Naive B cell (primary cell): ENCODE measurements around the gene MAGI2. TPM values are rescaled to one million over a fixed set of nuclear protein-coding genes. Genes with fewer than 3 reads are reported as not detected.

Experiments
- ATAC-seq, 2 donors: fragments of 150-1000 bp; cut with Tn5 transposase; 2 replicates each; pipeline ENCODE4 v1.10.0; 2021; ENCODE audit warnings: low read depth in 2 of 2, mild to moderate bottlenecking in 2 of 2, moderate library complexity in 2 of 2
- DNase-seq: peaks from one replicate; pipeline ENCODE4 v3.0.0; 2022
- H3K27ac Mint-ChIP-seq, 6 donors: one replicate each; pipeline ENCODE4 v1.8.0; 2020 to 2022; ENCODE audit warnings: mild to moderate bottlenecking in 6 of 6, mixed read lengths in 6 of 6, moderate library complexity in 5 of 6, inconsistent platforms in 2 of 6
- H3K27me3 Mint-ChIP-seq, 3 donors: one replicate each; pipeline ENCODE4 v1.8.0; 2021 to 2022; ENCODE audit warnings: mixed read lengths in 3 of 3, mild to moderate bottlenecking in 1 of 3
- H3K36me3 Mint-ChIP-seq, 2 donors: one replicate each; pipeline ENCODE4 v1.8.0; 2020 to 2022; ENCODE audit warnings: mixed read lengths in 2 of 2, inconsistent platforms in 1 of 2, mild to moderate bottlenecking in 1 of 2
- H3K4me1 Mint-ChIP-seq, 3 donors: one replicate each; pipeline ENCODE4 v1.8.0; 2020 to 2022; ENCODE audit warnings: mixed read lengths in 3 of 3, inconsistent platforms in 1 of 3, mild to moderate bottlenecking in 1 of 3, moderate library complexity in 1 of 3
- H3K4me3 Mint-ChIP-seq, 8 donors: one replicate each; pipeline ENCODE4 v1.8.0; 2020 to 2022; ENCODE audit warnings: mild to moderate bottlenecking in 8 of 8, mixed read lengths in 8 of 8, moderate library complexity in 8 of 8, inconsistent platforms in 2 of 8
- H3K9me3 Mint-ChIP-seq, 7 donors: one replicate each; pipeline ENCODE4 v1.8.0; 2020 to 2022; ENCODE audit warnings: mixed read lengths in 7 of 7, mild to moderate bottlenecking in 5 of 7, inconsistent platforms in 2 of 7, moderate library complexity in 1 of 7
- polyA plus RNA-seq, 6 donors: library from polyadenylated mRNA; unstranded; fragments of 300-500 nt; fragmentation: Illumina TruSeq; gene quantifications; one replicate each; pipeline ENCODE4 v1.2.3, GENCODE V29; 2021; ENCODE audit warnings: low read depth in 6 of 6

MAGI2 gene
- polyA plus RNA-seq, 6 donors from 2014 or later, result 0.04 to 0.06 (median 0.04) TPM; not detected in 3

DNA sequence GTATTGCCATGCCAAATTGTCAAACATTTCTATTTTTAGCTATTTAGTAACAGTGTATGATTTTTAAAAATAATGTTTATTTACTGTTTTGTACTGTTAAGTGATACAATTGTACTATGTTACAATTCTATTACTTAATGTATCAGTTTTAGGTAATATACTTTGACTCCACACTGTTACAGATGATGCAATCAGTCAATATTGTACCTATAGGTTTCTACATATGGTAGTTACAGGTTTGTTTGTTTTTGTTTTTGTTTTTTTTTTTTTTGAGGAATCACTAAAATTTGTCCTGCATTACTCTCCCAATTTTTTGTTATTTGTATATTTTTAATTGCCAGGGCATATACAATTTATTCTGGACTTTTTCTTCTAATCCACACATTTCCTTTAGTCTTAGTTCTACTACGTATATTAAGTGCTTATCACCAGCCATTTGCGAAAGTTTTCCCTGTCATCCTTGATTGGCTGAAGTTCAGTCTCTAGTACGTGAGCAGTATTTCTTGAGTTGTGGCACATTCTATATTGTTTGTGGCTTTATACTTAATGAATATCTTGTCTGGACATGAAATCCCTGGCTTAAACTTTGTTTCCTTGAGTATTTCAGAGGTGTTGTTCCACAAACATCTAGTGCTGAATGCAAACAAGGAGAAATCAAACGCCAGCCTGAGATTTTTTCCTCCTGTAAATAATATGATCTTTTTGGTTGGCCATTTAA, 114.1 kb downstream of the MAGI2 start:
- Mint-ChIP-seq H3K36me3 (no peaks in the 10 kb centered on the region), H3K27me3 (no peaks in the 10 kb centered on the region), H3K4me1 (no peaks in the 10 kb centered on the region), H3K9me3 (no peaks in the 10 kb centered on the region), H3K4me3 (no peak overlapping the region), H3K27ac (no peak overlapping the region)
- DNase-seq, result no peak
- ATAC-seq, result no peak

DNA sequence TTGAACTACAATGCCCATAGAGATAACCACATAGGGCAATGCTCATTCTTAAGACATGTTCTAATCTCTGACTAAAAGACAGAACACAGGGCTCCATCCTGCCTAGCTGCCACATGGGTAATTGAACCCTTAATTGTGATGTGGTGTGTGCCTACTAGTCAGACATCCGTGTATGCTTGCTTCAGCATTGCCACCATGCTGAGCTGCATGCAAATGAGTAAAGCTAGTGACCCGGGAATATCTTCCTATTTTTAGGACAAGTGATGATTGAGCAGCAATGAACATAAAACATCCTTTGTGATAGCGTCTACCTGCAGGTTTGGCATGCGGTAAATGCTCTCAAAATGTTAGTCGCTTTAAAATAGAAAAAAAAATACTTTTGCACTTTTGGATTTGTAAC, 115.8 kb downstream of the MAGI2 start:
- H3K4me1 Mint-ChIP-seq, result no peaks in the 10 kb centered on the region
- H3K27ac Mint-ChIP-seq, result no peak overlapping the region
- H3K27me3 Mint-ChIP-seq, result no peaks in the 10 kb centered on the region
- no peak for DNase-seq
- no peaks in the 10 kb centered on the region for H3K9me3 Mint-ChIP-seq
- H3K4me3 Mint-ChIP-seq, result no peak overlapping the region
- ATAC-seq, result no peak
- H3K36me3 Mint-ChIP-seq, result no peaks in the 10 kb centered on the region

DNA sequence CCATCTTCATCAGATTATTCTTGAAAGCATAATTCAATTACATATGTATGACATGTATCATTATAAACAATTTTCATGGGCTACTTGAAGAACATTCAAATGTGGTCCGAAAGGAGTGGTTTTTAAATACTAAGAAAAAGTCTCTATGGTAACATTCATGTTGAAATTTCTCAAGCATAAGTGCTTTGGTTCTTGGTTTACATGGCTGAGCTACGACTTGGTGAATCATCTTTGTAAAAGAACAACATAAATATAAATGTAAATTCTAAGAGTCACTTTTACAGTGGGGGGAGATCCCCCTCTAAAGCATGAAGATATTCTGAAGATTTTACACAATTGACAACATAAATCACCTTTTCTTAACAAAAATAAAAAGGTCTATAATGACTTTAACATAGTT, 118.6 kb downstream of the MAGI2 start:
- ATAC-seq (no peak), DNase-seq (no peak)
- H3K9me3 Mint-ChIP-seq, result no peaks in the 10 kb centered on the region
- H3K36me3 Mint-ChIP-seq, result no peaks in the 10 kb centered on the region
- no peaks in the 10 kb centered on the region for H3K27me3 Mint-ChIP-seq
- H3K4me1 Mint-ChIP-seq, result no peaks in the 10 kb centered on the region
- no peak overlapping the region for H3K27ac Mint-ChIP-seq
- no peak overlapping the region for H3K4me3 Mint-ChIP-seq

DNA sequence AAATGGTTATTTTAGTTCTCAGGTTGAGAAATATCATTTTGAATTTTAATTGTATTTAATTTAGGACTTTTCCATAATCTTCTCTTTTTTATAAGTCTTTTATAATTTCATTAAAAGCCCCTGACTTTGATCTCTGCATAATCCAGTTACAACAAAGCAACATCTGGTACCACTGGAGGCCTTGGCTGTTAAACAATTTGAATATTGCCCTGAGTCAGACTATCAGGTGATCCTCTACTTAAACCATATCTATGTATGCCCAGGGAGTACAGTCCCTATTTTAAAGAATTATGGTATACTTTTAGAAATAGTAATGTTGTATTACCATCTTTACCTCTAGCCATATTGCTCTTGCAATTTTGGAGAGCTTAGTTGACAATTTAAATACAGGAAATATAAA, 119.1 kb downstream of the MAGI2 start:
- ATAC-seq (no peak), DNase-seq (no peak)
- H3K4me1 Mint-ChIP-seq, result no peaks in the 10 kb centered on the region
- no peaks in the 10 kb centered on the region for H3K27me3 Mint-ChIP-seq
- H3K36me3 Mint-ChIP-seq, result no peaks in the 10 kb centered on the region
- H3K4me3 Mint-ChIP-seq, result no peak overlapping the region
- H3K9me3 Mint-ChIP-seq, result no peaks in the 10 kb centered on the region
- H3K27ac Mint-ChIP-seq, result no peak overlapping the region

- Mint-ChIP-seq H3K4me1 (no peaks in the 10 kb centered on the region), H3K27ac (no peak overlapping the region), H3K4me3 (no peak overlapping the region)
These were observed 121.4 kb downstream of the MAGI2 start for GRCh38 chr7:79332091-79332490.

DNA sequence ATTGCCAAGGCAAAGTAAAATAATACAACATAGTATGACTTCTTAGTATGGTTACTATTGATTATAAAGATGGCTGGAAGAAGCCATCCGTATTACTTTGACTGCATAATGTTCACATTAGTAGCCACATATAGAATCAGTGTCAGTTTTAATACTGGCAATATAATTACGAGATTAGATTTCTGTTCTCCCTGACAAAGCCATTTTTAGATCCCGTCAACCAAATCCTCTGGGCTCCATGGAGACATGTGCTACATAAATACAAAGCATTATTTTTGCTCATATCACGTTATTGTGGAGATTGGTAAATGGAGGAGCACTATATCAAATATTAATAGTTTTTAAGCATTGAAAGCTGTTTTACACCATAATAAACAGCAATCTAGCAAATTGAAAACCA, 124.0 kb downstream of the MAGI2 start:
- H3K27me3 Mint-ChIP-seq, result no peaks in the 10 kb centered on the region
- H3K4me1 Mint-ChIP-seq, result no peaks in the 10 kb centered on the region
- no peak overlapping the region for H3K27ac Mint-ChIP-seq
- peaks cover 0 to 3% (median 0%) of the 10 kb centered on the region in 7 donors for H3K9me3 Mint-ChIP-seq
- no peak for ATAC-seq
- DNase-seq, result no peak
- H3K36me3 Mint-ChIP-seq, result no peaks in the 10 kb centered on the region
- no peak overlapping the region for H3K4me3 Mint-ChIP-seq

More at GRCh38 chr7:79332091-79332490, 121.4 kb downstream of the MAGI2 start:
- DNase-seq (no peak), ATAC-seq (no peak)
- no peaks in the 10 kb centered on the region for H3K27me3 Mint-ChIP-seq
- H3K9me3 Mint-ChIP-seq, result no peaks in the 10 kb centered on the region
- H3K36me3 Mint-ChIP-seq, result no peaks in the 10 kb centered on the region

DNA sequence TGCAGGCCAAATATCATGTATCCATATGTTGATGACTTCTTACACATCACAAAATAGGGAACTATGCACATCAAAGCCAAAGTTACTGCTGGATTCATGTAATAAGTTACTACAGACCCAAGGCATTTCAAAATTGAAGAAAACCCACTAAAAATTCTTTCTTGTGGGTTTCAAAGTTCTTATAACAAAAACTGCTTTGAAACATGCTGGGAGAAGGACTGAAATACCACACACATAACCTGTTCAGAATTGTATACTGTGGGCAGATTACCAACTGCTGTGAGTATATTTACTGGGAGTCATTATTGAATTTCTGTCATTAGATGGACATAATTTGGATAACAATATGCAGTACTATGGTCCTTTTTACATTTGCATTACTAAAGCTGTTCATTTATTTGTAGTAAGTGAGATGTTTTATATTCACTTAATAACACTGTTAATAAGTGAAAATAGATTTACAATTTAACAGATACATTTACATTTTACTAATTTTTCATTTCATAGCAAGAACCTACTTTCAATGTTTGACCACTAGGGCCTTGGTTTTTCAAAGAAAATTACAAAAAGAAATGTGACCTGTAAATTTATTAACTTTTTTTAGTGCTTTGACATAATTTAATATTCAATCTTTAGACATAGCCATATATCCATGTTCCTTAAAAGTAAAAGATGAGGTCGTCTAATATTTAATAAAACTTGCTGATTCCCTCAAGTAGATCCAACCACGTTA, 132.6 kb downstream of the MAGI2 start:
- no peak overlapping the region for H3K4me3 Mint-ChIP-seq
- H3K36me3 Mint-ChIP-seq, result no peaks in the 10 kb centered on the region
- peaks cover 0 to 10% (median 0%) of the 10 kb centered on the region in 7 donors for H3K9me3 Mint-ChIP-seq
- no peaks in the 10 kb centered on the region for H3K4me1 Mint-ChIP-seq
- H3K27ac Mint-ChIP-seq, result no peak overlapping the region
- H3K27me3 Mint-ChIP-seq, result no peaks in the 10 kb centered on the region
- DNase-seq, result no peak
- ATAC-seq, result no peak

DNA sequence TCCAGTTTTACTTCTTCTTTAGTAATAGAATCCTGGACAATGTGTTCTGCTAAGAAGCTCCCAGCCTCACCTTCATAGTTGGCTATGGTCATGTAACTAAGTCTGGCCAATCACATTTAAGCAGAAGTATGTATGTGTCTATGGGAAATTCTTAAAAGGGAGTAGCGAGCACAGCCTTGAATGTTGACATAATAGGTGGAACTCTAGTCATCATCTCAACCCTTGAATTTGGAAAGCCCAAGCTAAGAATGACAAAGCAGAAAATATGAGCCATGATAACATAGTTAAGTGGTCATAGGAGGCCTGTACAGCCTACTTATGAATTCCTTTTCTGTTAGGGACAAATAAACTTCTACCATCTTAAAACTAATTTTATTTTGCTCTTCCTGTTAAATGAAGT, 134.1 kb downstream of the MAGI2 start:
- no peak for ATAC-seq
- no peak overlapping the region for H3K27ac Mint-ChIP-seq
- H3K4me3 Mint-ChIP-seq, result no peak overlapping the region
- H3K27me3 Mint-ChIP-seq, result no peaks in the 10 kb centered on the region
- no peaks in the 10 kb centered on the region for H3K36me3 Mint-ChIP-seq
- peaks cover 0 to 10% (median 0%) of the 10 kb centered on the region in 7 donors for H3K9me3 Mint-ChIP-seq
- no peaks in the 10 kb centered on the region for H3K4me1 Mint-ChIP-seq
- no peak for DNase-seq

DNA sequence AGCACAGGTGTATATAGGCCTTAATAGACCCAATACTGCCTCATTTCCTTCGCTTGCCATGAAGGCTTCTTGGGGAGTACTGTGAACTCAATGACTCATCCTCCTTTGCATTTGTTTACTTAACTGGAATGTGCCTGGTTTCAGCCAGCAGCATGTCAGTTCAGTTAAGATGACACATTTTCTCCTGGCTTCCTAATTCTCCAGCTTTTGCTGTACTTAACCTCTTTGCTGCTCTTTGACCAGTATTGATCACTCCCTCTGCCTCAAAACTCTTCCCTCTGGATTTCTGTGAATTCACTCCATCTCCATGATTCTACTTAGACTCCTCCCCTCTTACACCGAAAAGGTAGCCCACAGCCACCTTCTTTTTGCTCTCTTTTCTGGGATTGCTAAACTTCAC, 135.7 kb downstream of the MAGI2 start:
- DNase-seq (no peak), ATAC-seq (no peak)
- no peak overlapping the region for H3K4me3 Mint-ChIP-seq
- no peaks in the 10 kb centered on the region for H3K27me3 Mint-ChIP-seq
- no peak overlapping the region for H3K27ac Mint-ChIP-seq
- no peaks in the 10 kb centered on the region for H3K4me1 Mint-ChIP-seq
- H3K36me3 Mint-ChIP-seq, result no peaks in the 10 kb centered on the region
- H3K9me3 Mint-ChIP-seq, result peaks cover 0 to 5% (median 0%) of the 10 kb centered on the region in 7 donors

- no peak for DNase-seq
- no peak overlapping the region for H3K4me3 Mint-ChIP-seq
- no peak overlapping the region for H3K27ac Mint-ChIP-seq
- ATAC-seq, result no peak
- no peaks in the 10 kb centered on the region for H3K9me3 Mint-ChIP-seq
- H3K4me1 Mint-ChIP-seq, result no peaks in the 10 kb centered on the region
- no peaks in the 10 kb centered on the region for H3K36me3 Mint-ChIP-seq
- no peaks in the 10 kb centered on the region for H3K27me3 Mint-ChIP-seq
These were observed 141.4 kb downstream of the MAGI2 start for GRCh38 chr7:79312022-79312421.

DNA sequence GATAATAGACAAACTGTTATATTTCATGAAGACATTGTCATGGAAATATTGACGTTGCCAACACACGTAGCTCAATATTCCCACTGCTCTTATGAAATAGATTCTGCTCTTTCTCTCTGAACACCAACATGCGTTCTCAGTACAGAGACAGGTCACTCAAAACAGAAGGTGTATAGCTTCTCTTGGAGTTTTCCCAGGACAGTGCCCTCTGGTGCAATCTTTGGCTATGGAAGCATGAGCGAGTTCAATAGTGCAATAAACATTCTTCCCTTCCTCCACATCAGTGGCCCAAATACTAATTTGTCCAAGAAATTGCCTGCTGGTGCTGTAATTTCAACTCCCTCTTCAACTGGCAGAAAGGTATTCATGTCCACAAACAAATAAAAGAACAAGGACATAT, 145.3 kb downstream of the MAGI2 start:
- Mint-ChIP-seq H3K36me3 (no peaks in the 10 kb centered on the region), H3K27me3 (no peaks in the 10 kb centered on the region), H3K4me1 (no peaks in the 10 kb centered on the region), H3K9me3 (no peaks in the 10 kb centered on the region), H3K27ac (no peak overlapping the region), H3K4me3 (no peak overlapping the region)
- ATAC-seq (no peak), DNase-seq (no peak)

DNA sequence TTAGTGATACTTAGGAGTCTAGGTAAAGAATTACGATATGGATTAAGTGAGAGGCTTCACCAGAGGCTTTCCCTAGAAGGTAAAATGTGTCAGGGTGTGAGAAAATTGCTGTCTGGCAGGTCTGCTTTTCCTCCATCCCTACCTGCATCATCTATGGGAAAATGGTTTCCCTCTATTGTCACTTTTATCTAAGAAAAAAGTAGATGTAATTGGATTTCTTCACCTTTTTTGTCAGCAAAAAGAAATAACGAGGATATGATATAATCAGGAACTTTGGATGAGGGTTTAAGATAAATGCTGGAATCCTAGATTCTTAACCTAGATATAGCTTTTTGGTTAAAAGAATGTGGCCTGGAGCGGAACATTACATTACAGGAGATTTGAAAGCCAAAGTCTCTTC, 146.1 kb downstream of the MAGI2 start:
- Mint-ChIP-seq H3K4me3 (no peak overlapping the region), H3K27ac (no peak overlapping the region), H3K4me1 (no peaks in the 10 kb centered on the region), H3K9me3 (peaks cover 0 to under 1% (median 0%) of the 10 kb centered on the region in 7 donors), H3K27me3 (no peaks in the 10 kb centered on the region), H3K36me3 (no peaks in the 10 kb centered on the region)
- ATAC-seq, result no peak
- no peak for DNase-seq

DNA sequence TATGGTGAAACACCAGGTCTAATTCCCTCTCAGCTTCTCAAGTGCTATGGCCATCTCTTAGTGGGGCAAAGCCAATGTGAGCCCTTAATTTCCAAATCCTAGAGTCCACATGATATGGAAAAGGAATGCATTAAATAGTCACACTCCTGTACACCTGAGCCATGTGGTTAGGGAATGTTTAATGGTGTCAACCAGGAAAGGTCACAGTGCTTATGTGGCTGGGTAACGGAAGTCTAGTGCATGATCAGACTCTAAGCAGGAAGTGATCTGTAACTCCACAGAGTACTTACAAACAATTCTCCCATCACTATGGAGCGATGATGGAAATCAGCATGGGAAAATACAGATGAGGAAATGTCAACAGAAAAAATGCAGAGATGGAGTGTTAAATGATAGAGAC, 148.8 kb downstream of the MAGI2 start:
- no peaks in the 10 kb centered on the region for H3K36me3 Mint-ChIP-seq
- H3K27ac Mint-ChIP-seq, result no peak overlapping the region
- H3K9me3 Mint-ChIP-seq, result peaks cover 0 to 6% (median 4%) of the 10 kb centered on the region in 7 donors
- no peaks in the 10 kb centered on the region for H3K27me3 Mint-ChIP-seq
- ATAC-seq (no peak), DNase-seq (no peak)
- H3K4me3 Mint-ChIP-seq, result no peak overlapping the region
- H3K4me1 Mint-ChIP-seq, result no peaks in the 10 kb centered on the region

- Mint-ChIP-seq H3K27ac (no peak overlapping the region), H3K36me3 (no peaks in the 10 kb centered on the region), H3K9me3 (peaks cover 0 to 12% (median 5%) of the 10 kb centered on the region in 7 donors), H3K4me1 (no peaks in the 10 kb centered on the region), H3K4me3 (no peak overlapping the region), H3K27me3 (no peaks in the 10 kb centered on the region)
- no peak for DNase-seq
- no peak for ATAC-seq
These were observed 151.2 kb downstream of the MAGI2 start for GRCh38 chr7:79302293-79302692.
